Upper lobe of left lung (tissue), 6 donors: ENCODE results near the gene ZNF764. TPM values are rescaled to one million over a fixed set of nuclear protein-coding genes. Genes with fewer than 3 reads are reported as not detected.

Source experiments
- ATAC-seq, 2 donors: fragments of 200-7000 bp; cut with Tn5 transposase; one replicate each; pipeline ENCODE4 v1.9.1; 2022; ENCODE audit warnings: mild to moderate bottlenecking in 2 of 2, moderate library complexity in 2 of 2; ENCODE audit not compliant: low FRiP score in 2 of 2
- DNase-seq, 2 donors: peaks; one replicate each; pipeline ENCODE4 v3.0.0-alpha.2; 2019 to 2020
- H3K27ac ChIP-seq, 4 donors: fragments of 200-600 bp; sonication (generic); one replicate each; pipeline ENCODE4 v1.5.1; 2016 to 2019
- H3K27me3 ChIP-seq, 4 donors: fragments of 200-600 bp; sonication (generic); one replicate each; pipeline ENCODE4 v1.5.1; 2017 to 2019
- H3K36me3 ChIP-seq, 4 donors: fragments of 200-600 bp; sonication (generic); one replicate each; pipeline ENCODE4 v1.5.1; 2016 to 2019
- H3K4me1 ChIP-seq, 4 donors: fragments of 200-600 bp; sonication (generic); one replicate each; pipeline ENCODE4 v1.5.1; 2018 to 2019
- H3K4me3 ChIP-seq, 4 donors: fragments of 200-600 bp; sonication (generic); one replicate each; pipeline ENCODE4 v1.5.1; 2017 to 2019; ENCODE audit warnings: mild to moderate bottlenecking in 2 of 4, moderate library complexity in 1 of 4
- H3K9me3 ChIP-seq, 4 donors: fragments of 200-600 bp; sonication (generic); one replicate each; pipeline ENCODE4 v1.5.1; 2018 to 2019
- EP300 ChIP-seq, 4 donors: sonication (generic); formaldehyde crosslinking; IDR thresholded peaks; one replicate each; pipeline ENCODE4 v1.5.1; 2017; ENCODE audit warnings: antibody characterized with exemption in 4 of 4, control low read depth in 2 of 4
- POLR2A ChIP-seq, 4 donors: fragments of 450-650 bp; IDR thresholded peaks; one replicate each; pipeline ENCODE4 v1.5.1; 2016 to 2017; ENCODE audit warnings: antibody characterized with exemption in 4 of 4, mild to moderate bottlenecking in 2 of 4
- POLR2AphosphoS5 ChIP-seq, 2 donors: sonication (generic); formaldehyde crosslinking; IDR thresholded peaks; one replicate each; pipeline ENCODE4 v1.5.1; 2017; ENCODE audit warnings: antibody characterized with exemption in 2 of 2
- WGBS, 2 donors: methylation state at CpG; one replicate each; pipeline ENCODE4 v1.1.5; 2017 to 2018; 5-methylcytosine and 5-hydroxymethylcytosine counted together
- total RNA-seq, 6 donors: library from RNA; depleted of rRNA in 4 of 6; stranded (reverse); fragments of >200 nt in 4 of 6; gene quantifications; one replicate each; pipeline versions ENCODE4 v1.1.0 to v1.2.1, GENCODE V29; 2016 to 2021
- TF ChIP-seq, protein P1 (sequence below), 6 experiments: fragments of 450-650 bp in 4 of 6; fragments of 200-600 bp in 2 of 6; sonication (generic) in 2 of 6; IDR thresholded peaks; one replicate each; pipeline ENCODE4 v1.5.1; 2016 to 2019; ENCODE audit warnings: antibody characterized with exemption in 6 of 6
- donor health status: DM: no; HTN: no; CAD: no; lungs with moderate emphysema.
- donor health status: DM: no; HTN: yes; CAD: no; lungs with severe emphysema.

Gene ZNF764
- total RNA-seq, 6 donors from 2014 or later = 7.6 to 18.9 (median 10.6) TPM

DNA sequence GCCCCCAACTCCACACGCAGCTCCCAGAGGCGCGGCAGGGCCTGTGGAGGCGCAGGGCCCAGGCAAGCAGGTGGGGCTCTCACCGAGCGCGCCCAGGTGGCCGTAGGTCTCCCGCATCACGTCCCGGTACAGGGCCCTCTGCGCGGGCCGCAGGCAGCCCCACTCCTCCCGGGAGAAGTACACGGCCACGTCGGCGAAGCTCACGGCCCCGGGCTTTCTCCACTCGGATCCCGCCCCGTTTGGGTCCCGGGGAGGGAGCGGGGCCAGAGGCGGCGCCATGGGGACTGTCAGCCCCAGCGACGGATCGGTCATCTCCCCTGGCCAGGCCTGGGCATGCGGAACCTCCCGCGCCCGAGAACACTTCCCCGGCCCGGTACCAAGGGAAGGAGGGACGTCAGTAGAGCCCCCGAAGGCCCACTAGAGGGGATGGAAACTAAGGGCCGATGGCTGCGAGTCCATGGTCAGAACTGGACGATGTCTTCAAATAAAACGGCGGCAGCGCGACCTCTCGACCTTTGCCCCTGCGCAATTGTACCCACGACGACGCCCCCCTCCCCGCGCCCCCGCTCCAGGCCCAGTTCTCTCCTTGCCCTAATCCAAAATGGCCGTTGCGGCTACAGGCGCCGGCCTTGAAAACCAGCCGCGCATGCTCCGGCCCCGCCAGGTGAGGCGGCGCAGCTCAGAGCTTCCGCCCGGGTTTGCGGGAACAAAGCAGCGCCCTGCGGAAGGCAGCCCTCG lies 23.6 kb downstream of the ZNF764 start, which contains the start of gene ZNF747:
Gene ZNF747, minus strand, starts transcription at position 491 of the 738 bp plus-strand sequence. Its CDS starts 179 bp downstream, at position 312.
- peak; percentile 95 to 97 for ATAC-seq
- no peaks in the 10 kb centered on the region for H3K9me3 ChIP-seq
- H3K36me3 ChIP-seq = peaks cover 0 to 28% (median 14%) of the 10 kb centered on the region in 4 donors
- H3K27me3 ChIP-seq = no peaks in the 10 kb centered on the region
- peak in 2 of 4 donors; percentile 52 to 78 for TF ChIP-seq POLR2A (IDR thresholded peaks at IDR 0.05)
- peak; percentile 83 to 91 for TF ChIP-seq POLR2AphosphoS5 (IDR thresholded peaks at IDR 0.05)
- TF ChIP-seq EP300 (IDR thresholded peaks at IDR 0.05) = peak in 1 of 4 donors; percentile 38
- TF ChIP-seq, protein P1, sequence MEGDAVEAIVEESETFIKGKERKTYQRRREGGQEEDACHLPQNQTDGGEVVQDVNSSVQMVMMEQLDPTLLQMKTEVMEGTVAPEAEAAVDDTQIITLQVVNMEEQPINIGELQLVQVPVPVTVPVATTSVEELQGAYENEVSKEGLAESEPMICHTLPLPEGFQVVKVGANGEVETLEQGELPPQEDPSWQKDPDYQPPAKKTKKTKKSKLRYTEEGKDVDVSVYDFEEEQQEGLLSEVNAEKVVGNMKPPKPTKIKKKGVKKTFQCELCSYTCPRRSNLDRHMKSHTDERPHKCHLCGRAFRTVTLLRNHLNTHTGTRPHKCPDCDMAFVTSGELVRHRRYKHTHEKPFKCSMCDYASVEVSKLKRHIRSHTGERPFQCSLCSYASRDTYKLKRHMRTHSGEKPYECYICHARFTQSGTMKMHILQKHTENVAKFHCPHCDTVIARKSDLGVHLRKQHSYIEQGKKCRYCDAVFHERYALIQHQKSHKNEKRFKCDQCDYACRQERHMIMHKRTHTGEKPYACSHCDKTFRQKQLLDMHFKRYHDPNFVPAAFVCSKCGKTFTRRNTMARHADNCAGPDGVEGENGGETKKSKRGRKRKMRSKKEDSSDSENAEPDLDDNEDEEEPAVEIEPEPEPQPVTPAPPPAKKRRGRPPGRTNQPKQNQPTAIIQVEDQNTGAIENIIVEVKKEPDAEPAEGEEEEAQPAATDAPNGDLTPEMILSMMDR (IDR thresholded peaks at IDR 0.05) = no peak
- WGBS, 2 donors = 0 to 1% methylated on average over 13 to 45 of the region's 70 CpGs
- H3K4me1 ChIP-seq = peaks cover 15 to 42% (median 24%) of the 10 kb centered on the region in 4 donors
- peak within 1 kb of the TSS; percentile 92 to 98 (median 95) for H3K27ac ChIP-seq
- peak within 1 kb of the TSS; percentile 38 to 83 (median 76) for H3K4me3 ChIP-seq
- peak; percentile 93 to 96 for DNase-seq

DNA sequence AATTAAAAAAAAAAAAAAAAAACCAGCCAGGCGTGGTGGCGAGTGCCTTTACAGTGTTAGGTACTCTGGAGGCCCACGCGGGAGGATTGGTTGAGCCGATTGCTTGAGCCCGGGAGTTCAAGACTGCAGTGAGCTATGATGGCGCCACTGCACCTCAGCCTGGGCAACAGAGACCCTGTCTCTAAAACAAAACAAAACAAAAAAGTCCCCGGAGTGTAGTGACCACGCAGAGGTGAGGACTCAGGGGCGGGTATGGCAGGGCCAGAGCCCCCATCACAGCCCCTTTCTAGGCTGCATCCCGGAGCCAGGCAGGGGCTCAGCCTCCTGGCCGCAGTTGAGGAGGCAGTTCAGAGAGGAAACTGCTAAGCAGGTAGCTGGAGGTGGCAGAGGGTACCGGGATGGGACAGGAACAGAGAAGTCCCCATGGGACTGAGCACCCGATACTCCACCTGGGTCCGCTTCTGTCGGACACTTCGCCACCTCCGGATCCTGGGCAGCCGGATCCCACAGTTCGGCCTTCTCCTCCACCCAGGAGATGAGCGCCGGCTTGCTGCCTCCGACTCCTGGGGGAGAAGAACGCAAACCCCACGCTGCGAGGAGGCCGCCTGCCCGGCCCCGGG lies 24.3 kb downstream of the ZNF764 start:
- peaks cover 15 to 44% (median 24%) of the 10 kb centered on the region in 4 donors for H3K4me1 ChIP-seq
- 18 to 25% methylated on average over 21 to 27 of the region's 29 CpGs for WGBS, 2 donors
- H3K27ac ChIP-seq = peak overlapping the region; percentile 92 to 98 (median 95)
- TF ChIP-seq POLR2AphosphoS5 (IDR thresholded peaks at IDR 0.05) (no peak), POLR2A (IDR thresholded peaks at IDR 0.05) (no peak), EP300 (IDR thresholded peaks at IDR 0.05) (no peak)
- TF ChIP-seq, protein P1 (IDR thresholded peaks at IDR 0.05) = no peak
- ATAC-seq (no peak), DNase-seq (no peak)
- no peaks in the 10 kb centered on the region for H3K27me3 ChIP-seq
- H3K36me3 ChIP-seq = peaks cover 0 to 28% (median 14%) of the 10 kb centered on the region in 4 donors
- H3K4me3 ChIP-seq = peak overlapping the region; percentile 38 to 83 (median 76)
- H3K9me3 ChIP-seq = no peaks in the 10 kb centered on the region

DNA sequence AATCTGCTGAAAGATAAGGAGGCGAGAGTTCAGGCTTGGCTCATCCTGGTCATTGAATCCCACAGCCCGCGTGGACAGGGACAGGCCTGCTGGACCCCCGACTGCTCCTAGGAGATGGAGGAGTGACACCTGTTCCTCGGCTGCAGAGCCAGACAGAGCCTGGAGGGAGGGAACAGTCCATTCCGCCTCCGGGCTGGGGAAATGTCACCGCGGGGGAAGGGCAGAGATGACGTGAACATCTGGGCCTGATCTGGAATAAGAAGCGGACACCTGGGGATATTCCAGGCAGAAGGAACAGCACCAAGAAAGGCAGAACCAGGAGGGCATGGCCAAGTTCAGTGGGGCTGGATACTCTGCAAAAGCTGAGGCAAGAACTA lies 25.0 kb downstream of the ZNF764 start:
- H3K4me1 ChIP-seq = peaks cover 16 to 51% (median 29%) of the 10 kb centered on the region in 4 donors
- peak overlapping the region in 2 of 4 donors; percentile 79 to 83 for H3K4me3 ChIP-seq
- TF ChIP-seq POLR2A (IDR thresholded peaks at IDR 0.05) (no peak), EP300 (IDR thresholded peaks at IDR 0.05) (no peak), POLR2AphosphoS5 (IDR thresholded peaks at IDR 0.05) (no peak)
- TF ChIP-seq, protein P1 (IDR thresholded peaks at IDR 0.05) = no peak
- ATAC-seq (no peak), DNase-seq (no peak)
- WGBS, 2 donors = 79% methylated on average over 7 of the region's 11 CpGs
- no peaks in the 10 kb centered on the region for H3K9me3 ChIP-seq
- H3K27me3 ChIP-seq = no peaks in the 10 kb centered on the region
- H3K36me3 ChIP-seq = peaks cover 0 to 28% (median 14%) of the 10 kb centered on the region in 4 donors
- H3K27ac ChIP-seq = peak overlapping the region in 2 of 4 donors; percentile 96 to 98

DNA sequence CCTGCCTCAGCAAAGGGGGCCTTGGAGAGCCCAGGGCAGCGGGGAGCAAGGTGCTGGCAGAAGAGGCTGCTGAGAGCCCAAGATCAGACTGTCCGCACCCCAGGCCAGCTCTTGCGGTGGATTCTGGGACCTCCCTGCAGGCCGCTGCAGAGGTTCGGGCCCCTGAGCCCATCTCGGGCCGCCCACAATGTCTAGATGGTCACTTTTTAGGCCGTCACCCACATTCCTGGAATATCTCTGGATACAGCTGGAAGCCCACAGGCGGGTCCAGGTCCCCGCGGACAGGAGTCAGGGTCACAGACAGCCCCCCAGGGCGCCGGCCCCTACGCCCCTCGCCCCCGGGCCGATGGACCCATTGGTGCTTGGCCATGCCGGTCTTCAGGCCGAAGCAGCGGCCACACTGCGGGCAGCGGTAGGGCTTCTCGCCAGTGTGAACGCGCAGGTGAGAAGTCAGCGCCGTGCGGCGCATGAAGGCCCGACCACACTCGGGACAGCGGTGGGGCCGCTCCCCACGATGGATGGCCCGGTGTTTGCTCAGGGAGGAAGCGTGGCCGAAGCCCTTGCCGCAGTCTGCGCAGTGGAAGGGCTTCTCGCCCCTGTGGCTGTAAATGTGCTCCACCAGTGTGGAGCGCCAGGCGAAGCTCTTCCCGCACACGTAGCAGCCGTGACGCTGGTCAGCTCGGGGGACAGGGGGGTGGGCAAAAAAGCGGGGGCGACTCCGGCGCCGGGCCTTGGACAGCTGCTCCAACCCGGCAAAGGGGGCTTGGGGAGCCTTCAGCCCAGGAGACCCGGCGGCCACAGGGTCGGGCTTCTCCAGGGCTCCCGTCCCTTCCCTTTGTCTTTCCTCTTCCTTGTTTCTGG lies 25.7 kb downstream of the ZNF764 start:
- DNase-seq = peak in 1 of 2 donors; percentile 84
- Histone ChIP-seq H3K27me3 (no peaks in the 10 kb centered on the region), H3K4me3 (no peak overlapping the region)

More for the DNA sequence above, 25.7 kb downstream of the ZNF764 start:
- peaks cover 22 to 57% (median 35%) of the 10 kb centered on the region in 4 donors for H3K4me1 ChIP-seq
- peaks cover 0 to 28% (median 14%) of the 10 kb centered on the region in 4 donors for H3K36me3 ChIP-seq
- no peak for ATAC-seq
- TF ChIP-seq, protein P1 (IDR thresholded peaks at IDR 0.05) = no peak
- TF ChIP-seq POLR2A (IDR thresholded peaks at IDR 0.05) (no peak), EP300 (IDR thresholded peaks at IDR 0.05) (no peak), POLR2AphosphoS5 (IDR thresholded peaks at IDR 0.05) (no peak)
- WGBS, 2 donors = 96% methylated on average over 19 to 54 of the region's 57 CpGs
- H3K27ac ChIP-seq = peak overlapping the region in 2 of 4 donors; percentile 96 to 98
- no peaks in the 10 kb centered on the region for H3K9me3 ChIP-seq
